MM.1S (cell line): ENCODE data around the gene SMAD4.

Source experiments
- EZH2 ChIP-seq: fragments of 300-600 bp; sonication (generic); optimal IDR thresholded peaks from 2 replicates; pipeline ENCODE3; 2017; ENCODE audit warnings: low read depth, mild to moderate bottlenecking, antibody characterized with exemption, low read length, mixed read lengths
- TF ChIP-seq, protein P1 (sequence below): fragments of 300-600 bp; sonication (generic); IDR thresholded peaks from 2 replicates; pipeline ENCODE4 v1.5.1; 2016; ENCODE audit warnings: antibody characterized with exemption, low read length, mixed read lengths

GRCh38 chr18:50986360-50987087 is 43.5 kb upstream of the SMAD4 start:
- TF ChIP-seq, protein P1, sequence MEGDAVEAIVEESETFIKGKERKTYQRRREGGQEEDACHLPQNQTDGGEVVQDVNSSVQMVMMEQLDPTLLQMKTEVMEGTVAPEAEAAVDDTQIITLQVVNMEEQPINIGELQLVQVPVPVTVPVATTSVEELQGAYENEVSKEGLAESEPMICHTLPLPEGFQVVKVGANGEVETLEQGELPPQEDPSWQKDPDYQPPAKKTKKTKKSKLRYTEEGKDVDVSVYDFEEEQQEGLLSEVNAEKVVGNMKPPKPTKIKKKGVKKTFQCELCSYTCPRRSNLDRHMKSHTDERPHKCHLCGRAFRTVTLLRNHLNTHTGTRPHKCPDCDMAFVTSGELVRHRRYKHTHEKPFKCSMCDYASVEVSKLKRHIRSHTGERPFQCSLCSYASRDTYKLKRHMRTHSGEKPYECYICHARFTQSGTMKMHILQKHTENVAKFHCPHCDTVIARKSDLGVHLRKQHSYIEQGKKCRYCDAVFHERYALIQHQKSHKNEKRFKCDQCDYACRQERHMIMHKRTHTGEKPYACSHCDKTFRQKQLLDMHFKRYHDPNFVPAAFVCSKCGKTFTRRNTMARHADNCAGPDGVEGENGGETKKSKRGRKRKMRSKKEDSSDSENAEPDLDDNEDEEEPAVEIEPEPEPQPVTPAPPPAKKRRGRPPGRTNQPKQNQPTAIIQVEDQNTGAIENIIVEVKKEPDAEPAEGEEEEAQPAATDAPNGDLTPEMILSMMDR = no peak
- no peak for TF ChIP-seq EZH2
